Left ventricle myocardium inferior (tissue), 1 donor: ENCODE measurements around the gene ARMC9. TPM values are rescaled to one million over a fixed set of nuclear protein-coding genes. Genes with fewer than 3 reads are reported as not detected.

Experiments used
- DNase-seq: peaks from one replicate; pipeline ENCODE4 v3.0.0-alpha.2; 2020
- H3K27ac ChIP-seq: fragments of 200-600 bp; replicated peaks from 2 replicates; pipeline ENCODE4 v1.8.0; 2021
- H3K27me3 ChIP-seq: fragments of 200-600 bp; 2 replicates; pipeline ENCODE4 v1.8.0; 2021; ENCODE audit warnings: low read depth
- H3K36me3 ChIP-seq: fragments of 200-600 bp; 2 replicates; pipeline ENCODE4 v1.8.0; 2021
- H3K4me1 ChIP-seq: fragments of 200-600 bp; 2 replicates; pipeline ENCODE4 v1.8.0; 2021
- H3K4me3 ChIP-seq: fragments of 200-600 bp; 2 replicates; pipeline ENCODE4 v1.8.0; 2021; ENCODE audit warnings: mild to moderate bottlenecking, moderate library complexity
- H3K9me3 ChIP-seq: fragments of 200-600 bp; replicated peaks from 2 replicates; pipeline ENCODE4 v1.8.0; 2021
- intact Hi-C: fragments of 100-400 bp; cut with micrococcal nuclease; formaldehyde crosslinking; loops from one replicate; pipeline ENCODE4 v1.11.0; 2022
- total RNA-seq: library from RNA; stranded (reverse); fragmentation: NEBNext Ultra II Directional; extraction: Animal tissue kit (Norgen Biotek cat#: 25700); gene quantifications from one replicate; pipeline ENCODE4 v1.2.1, GENCODE V29; 2021
- TF ChIP-seq, protein P1 (sequence below): fragments of 200-600 bp; IDR thresholded peaks from 2 replicates; pipeline ENCODE4 v1.8.0; 2021; ENCODE audit warnings: antibody characterized with exemption, mild to moderate bottlenecking, borderline replicate concordance
- donor health status: DM: no; HTN: yes; CAD: no; lungs with severe emphysema.

Gene ARMC9
- total RNA-seq, 1 donor from 2014 or later, result 3.1 TPM

DNA sequence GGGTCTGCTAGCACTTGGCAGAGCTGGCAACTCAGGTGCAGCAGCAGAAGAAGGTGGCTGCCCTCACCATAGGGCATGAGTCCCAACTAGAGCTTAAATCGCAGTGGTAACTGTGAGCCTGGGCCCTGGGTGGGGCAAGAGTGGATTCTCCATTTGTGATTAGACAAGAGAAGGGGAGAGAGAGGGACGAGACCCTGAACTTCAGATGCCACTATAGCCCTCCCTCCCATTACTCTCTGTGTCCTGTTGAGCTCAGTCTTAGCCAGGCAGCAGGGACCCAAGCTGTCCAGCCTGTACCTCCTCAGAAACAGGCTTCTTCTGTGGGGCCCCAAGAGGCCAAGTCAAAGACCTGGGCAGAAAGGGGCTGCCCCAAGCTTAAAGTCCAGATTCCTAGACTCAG, 127.4 kb downstream of the ARMC9 start:
- H3K36me3 ChIP-seq, result no peaks in the 10 kb centered on the region
- TF ChIP-seq, protein P1, sequence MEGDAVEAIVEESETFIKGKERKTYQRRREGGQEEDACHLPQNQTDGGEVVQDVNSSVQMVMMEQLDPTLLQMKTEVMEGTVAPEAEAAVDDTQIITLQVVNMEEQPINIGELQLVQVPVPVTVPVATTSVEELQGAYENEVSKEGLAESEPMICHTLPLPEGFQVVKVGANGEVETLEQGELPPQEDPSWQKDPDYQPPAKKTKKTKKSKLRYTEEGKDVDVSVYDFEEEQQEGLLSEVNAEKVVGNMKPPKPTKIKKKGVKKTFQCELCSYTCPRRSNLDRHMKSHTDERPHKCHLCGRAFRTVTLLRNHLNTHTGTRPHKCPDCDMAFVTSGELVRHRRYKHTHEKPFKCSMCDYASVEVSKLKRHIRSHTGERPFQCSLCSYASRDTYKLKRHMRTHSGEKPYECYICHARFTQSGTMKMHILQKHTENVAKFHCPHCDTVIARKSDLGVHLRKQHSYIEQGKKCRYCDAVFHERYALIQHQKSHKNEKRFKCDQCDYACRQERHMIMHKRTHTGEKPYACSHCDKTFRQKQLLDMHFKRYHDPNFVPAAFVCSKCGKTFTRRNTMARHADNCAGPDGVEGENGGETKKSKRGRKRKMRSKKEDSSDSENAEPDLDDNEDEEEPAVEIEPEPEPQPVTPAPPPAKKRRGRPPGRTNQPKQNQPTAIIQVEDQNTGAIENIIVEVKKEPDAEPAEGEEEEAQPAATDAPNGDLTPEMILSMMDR, result no peak
- no peak overlapping the region for H3K4me3 ChIP-seq
- H3K27ac ChIP-seq, result no peak overlapping the region
- peaks cover 9% of the 10 kb centered on the region for H3K4me1 ChIP-seq
- no peaks in the 10 kb centered on the region for H3K27me3 ChIP-seq
- no peak for DNase-seq
- intact Hi-C loops, result no loop called here
- no peaks in the 10 kb centered on the region for H3K9me3 ChIP-seq

DNA sequence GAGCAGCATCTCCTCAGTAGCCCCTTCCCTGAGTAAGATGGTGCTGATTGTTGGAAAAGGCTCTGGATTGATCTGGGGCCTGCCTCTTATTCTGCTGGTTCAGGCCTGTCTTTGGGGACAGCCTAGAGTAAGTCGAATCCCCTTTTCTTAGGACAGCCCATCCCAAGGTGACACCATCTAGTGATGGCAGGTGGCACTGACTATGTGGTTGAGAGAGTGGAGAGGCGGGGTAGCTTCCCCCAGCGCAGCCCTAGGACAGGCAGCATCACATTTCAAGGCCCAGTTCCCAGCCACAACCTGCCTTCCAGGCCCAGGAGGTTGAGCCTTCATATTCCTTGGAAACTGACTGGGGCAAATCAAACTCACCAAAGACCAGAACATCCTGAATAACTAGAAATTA, 128.0 kb downstream of the ARMC9 start:
- no peak overlapping the region for H3K27ac ChIP-seq
- intact Hi-C loops, result no loop called here
- no peaks in the 10 kb centered on the region for H3K9me3 ChIP-seq
- peaks cover 3% of the 10 kb centered on the region for H3K4me1 ChIP-seq
- TF ChIP-seq, protein P1, result no peak
- H3K27me3 ChIP-seq, result no peaks in the 10 kb centered on the region
- no peak overlapping the region for H3K4me3 ChIP-seq
- no peaks in the 10 kb centered on the region for H3K36me3 ChIP-seq
- no peak for DNase-seq

DNA sequence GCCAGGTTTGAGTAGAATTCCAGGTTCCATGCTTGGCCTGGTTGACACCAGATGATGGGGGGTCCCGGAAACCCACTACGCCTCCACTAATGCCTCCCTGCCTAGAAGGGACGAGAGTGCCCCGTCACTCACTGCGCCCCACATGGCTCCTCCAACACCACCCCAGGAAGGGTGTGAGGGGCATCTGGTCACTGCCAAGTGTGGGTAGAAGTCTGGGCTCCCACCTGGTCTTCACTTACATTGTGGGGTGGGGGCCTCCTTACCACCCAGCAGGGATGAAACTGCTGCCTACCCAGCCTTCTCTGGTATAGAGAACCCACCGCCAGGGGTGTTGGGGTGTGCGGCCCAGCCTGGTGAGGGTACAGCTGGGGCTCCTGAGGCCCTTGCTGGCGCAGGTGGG, 131.9 kb downstream of the ARMC9 start:
- intact Hi-C loops, result no loop called here
- no peaks in the 10 kb centered on the region for H3K27me3 ChIP-seq
- TF ChIP-seq, protein P1, result no peak

DNA sequence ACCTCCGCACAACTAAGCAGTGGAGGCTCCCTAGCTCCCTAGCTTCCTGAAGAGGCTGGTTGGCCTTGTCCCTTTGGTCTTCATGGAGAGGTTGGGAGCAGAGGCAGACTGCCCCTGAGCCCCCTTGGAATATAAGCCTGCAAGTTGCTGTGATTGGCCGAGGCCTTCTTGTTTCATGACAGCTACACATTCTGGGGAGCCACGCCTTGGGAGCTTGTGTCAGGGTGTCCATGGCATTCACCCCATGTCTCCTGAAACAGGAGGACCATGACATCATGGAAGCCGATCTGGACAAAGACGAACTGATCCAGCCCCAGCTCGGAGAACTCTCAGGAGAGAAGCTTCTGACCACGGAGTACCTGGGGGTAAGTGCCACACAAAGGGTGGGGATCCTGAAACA, 133.1 kb downstream of the ARMC9 start:
- TF ChIP-seq, protein P1, result no peak

More for the DNA sequence above, 131.9 kb downstream of the ARMC9 start:
- no peak overlapping the region for H3K4me3 ChIP-seq
- H3K27ac ChIP-seq, result no peak overlapping the region
- H3K36me3 ChIP-seq, result no peaks in the 10 kb centered on the region
- DNase-seq, result no peak
- no peaks in the 10 kb centered on the region for H3K9me3 ChIP-seq
- H3K4me1 ChIP-seq, result no peaks in the 10 kb centered on the region

DNA sequence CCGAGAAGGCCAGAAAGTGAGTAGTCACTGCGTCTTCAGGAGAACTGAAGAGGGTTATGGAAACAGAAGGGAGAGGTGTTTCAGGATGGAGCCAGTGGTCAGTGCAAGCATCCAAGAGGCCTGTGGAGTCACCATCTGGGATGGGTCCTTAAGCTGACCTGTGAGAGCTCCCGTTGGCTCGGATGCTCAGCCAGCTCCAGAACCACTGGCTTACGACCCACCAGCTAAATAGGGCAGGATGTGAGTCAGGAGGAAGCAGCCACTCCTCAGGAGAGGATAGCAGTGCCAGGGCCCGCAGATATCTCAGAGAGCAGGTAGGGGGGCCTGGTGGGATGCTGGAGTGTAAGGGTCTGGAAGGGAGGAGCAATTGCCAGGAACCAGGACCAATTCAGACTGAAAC, 134.0 kb downstream of the ARMC9 start:
- intact Hi-C loops, result no loop called here
- DNase-seq, result no peak
- no peaks in the 10 kb centered on the region for H3K36me3 ChIP-seq
- TF ChIP-seq, protein P1, result no peak
- no peak overlapping the region for H3K27ac ChIP-seq
- H3K4me1 ChIP-seq, result no peaks in the 10 kb centered on the region
- no peak overlapping the region for H3K4me3 ChIP-seq
- no peaks in the 10 kb centered on the region for H3K27me3 ChIP-seq
- no peaks in the 10 kb centered on the region for H3K9me3 ChIP-seq

More for the DNA sequence above, 133.1 kb downstream of the ARMC9 start:
- Histone ChIP-seq H3K9me3 (no peaks in the 10 kb centered on the region), H3K36me3 (no peaks in the 10 kb centered on the region), H3K4me3 (no peak overlapping the region), H3K27me3 (no peaks in the 10 kb centered on the region), H3K4me1 (no peaks in the 10 kb centered on the region), H3K27ac (no peak overlapping the region)
- intact Hi-C loops, result no loop called here
- no peak for DNase-seq

DNA sequence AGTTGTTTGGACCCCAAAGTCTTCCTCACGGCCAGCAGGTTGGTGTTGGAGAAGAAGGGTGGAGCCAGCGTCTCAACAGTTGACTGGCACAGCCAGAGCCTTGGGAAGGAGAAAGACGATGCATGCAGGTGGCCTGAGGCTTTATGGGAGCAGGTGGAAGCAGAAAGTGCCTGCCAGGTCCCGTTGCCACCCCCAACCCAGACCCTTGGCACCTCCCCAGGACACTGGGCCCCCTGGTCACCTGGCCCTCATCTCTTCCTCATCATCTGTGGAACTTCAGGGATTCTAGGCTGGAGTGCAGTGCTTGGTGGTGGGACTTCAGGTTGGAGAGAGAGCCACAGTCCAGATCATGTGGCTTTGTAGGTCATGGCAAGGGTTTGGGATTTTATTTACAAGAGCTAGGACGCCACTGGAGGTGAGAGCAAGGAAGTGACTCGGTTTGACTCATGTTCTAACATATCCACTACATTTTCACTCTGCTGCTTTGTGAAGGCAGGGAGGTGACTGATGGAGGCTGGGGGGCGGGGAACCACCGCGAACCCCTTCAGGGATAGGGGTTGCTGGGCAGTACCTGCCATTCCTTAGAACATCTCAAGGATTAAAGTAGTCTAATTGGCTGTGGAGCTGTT, 134.6 kb downstream of the ARMC9 start:
- TF ChIP-seq, protein P1, result no peak
- intact Hi-C loops, result no loop called here
- Histone ChIP-seq H3K27ac (no peak overlapping the region), H3K4me3 (no peak overlapping the region), H3K4me1 (peaks cover 3% of the 10 kb centered on the region), H3K9me3 (no peaks in the 10 kb centered on the region), H3K36me3 (no peaks in the 10 kb centered on the region), H3K27me3 (no peaks in the 10 kb centered on the region)
- no peak for DNase-seq
